ENCODE results near the gene RPTOR.

The RPTOR gene

DNA sequence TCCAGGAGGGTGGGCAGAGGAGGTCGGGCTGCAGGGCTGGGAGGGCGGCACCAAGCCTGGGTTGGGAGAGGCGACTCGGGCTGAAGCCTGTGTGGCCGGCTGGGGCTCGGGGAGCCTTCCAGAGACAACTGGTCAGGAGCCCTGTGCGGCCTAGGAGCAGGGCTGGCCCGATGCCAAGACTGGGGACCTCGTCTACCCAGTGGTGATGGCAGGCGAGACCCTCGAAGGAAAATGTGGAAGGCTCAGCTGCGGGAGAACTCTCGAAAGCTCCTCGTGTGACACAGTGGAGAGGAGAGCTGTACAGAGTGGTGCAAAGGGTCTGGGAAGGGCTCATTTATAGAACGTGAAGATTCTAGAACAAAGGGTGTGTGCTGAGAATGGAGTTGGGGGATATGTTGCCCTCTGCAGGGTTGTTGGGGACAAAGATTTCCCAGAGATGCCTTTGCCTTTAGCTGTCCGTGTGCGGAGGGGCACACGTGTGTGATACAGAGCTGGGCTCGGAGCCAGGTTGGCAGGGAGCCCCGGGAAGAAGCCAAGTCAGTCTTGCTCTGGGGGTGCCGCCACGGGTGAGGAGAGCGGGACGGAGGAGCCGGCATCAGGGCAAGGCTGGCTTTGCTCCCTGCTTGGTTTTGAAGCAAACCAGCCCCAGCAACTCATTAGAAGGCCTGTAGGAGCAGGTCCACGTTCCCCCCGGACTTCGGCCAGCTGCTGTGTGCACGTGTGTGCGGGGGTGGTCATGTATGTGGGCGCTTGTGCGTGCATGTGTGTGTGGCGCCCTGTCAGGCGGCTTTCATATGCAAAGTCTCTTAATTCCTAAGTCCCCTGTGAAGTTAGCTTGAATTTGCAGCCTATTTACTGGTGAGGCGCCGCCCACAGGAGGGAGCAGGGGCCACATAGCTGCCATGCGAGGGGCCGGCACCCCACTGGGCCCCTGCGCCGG lies 314.6 kb downstream of the RPTOR start:
- no peak overlapping the region for H3K4me3 ChIP-seq (ENCODE audit: low read depth, low read length)
- TF ChIP-seq, protein P1, sequence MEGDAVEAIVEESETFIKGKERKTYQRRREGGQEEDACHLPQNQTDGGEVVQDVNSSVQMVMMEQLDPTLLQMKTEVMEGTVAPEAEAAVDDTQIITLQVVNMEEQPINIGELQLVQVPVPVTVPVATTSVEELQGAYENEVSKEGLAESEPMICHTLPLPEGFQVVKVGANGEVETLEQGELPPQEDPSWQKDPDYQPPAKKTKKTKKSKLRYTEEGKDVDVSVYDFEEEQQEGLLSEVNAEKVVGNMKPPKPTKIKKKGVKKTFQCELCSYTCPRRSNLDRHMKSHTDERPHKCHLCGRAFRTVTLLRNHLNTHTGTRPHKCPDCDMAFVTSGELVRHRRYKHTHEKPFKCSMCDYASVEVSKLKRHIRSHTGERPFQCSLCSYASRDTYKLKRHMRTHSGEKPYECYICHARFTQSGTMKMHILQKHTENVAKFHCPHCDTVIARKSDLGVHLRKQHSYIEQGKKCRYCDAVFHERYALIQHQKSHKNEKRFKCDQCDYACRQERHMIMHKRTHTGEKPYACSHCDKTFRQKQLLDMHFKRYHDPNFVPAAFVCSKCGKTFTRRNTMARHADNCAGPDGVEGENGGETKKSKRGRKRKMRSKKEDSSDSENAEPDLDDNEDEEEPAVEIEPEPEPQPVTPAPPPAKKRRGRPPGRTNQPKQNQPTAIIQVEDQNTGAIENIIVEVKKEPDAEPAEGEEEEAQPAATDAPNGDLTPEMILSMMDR (IDR thresholded peaks at IDR 0.05; ENCODE audit: control insufficient read depth, extremely low read depth, insufficient read depth): no peak
- DNase-seq (ENCODE audit: low read depth): no peak

DNA sequence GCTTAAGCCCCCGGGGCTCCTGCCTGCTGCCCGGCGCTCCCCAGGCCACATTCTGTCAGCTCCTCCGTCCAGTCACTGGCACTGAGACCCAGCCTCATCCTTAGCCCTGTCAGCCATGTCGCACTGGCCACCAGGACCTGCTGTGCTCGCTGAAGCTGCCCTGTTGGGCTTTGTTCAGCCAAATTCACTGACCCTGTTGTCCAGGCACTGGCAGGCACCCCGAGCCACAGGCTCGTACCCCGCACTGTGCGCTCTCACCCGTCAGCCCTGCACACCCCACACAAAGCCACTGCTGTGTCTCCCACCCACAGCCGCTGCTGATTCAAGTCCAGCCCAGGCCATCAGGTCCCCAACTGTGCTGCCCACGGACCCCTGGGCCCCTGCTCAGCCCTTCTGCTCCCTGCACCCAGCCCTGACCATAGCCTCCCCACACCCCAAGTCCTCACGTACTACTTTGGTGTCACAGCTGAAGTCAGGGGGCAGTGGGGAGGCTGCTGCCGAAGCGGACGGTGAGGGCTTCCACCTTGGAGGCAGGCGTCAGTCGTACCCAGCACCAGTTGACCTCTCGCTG lies 315.5 kb downstream of the RPTOR start:
- TF ChIP-seq, protein P1 (IDR thresholded peaks at IDR 0.05; ENCODE audit: control insufficient read depth, extremely low read depth, insufficient read depth): no peak
- no peak overlapping the region for H3K4me3 ChIP-seq (ENCODE audit: low read depth, low read length)
- no peak for DNase-seq (ENCODE audit: low read depth)

DNA sequence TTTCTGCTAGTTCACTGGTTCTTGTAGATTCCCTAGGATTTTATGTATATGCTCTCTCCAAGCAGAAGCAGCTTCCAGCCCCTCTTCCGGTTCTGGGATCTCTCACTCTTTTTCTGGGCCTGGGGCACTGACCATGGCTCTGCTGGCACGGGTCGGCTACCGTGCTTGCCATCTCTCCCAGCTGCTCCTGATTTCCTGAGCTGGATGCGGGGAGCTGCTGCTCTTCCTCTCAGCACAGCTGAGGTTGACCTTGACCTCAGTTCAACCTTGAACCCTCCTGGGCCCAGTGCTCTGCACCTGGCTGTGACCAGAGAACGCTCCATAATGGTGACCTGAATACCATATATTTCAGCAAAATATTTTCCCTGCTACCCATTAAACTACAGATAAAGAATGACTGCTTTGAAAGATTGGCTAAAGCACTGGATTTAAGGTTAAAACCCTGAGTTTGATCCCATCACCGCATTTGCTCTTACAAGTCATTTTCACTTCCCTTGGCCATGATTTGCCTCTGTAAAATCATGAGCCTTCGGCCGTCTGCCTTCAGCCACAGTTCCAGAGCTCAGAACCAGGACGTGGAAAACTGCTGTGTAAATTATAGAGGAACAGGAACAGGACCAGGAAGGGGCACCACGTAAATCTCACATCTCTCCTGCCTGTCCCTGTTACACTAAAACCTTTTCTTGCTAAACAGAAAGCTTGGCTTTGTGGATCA lies 316.2 kb downstream of the RPTOR start:
- H3K4me3 ChIP-seq (ENCODE audit: low read depth, low read length): no peak overlapping the region
- TF ChIP-seq, protein P1 (IDR thresholded peaks at IDR 0.05; ENCODE audit: control insufficient read depth, extremely low read depth, insufficient read depth): no peak
- no peak for DNase-seq (ENCODE audit: low read depth)

DNA sequence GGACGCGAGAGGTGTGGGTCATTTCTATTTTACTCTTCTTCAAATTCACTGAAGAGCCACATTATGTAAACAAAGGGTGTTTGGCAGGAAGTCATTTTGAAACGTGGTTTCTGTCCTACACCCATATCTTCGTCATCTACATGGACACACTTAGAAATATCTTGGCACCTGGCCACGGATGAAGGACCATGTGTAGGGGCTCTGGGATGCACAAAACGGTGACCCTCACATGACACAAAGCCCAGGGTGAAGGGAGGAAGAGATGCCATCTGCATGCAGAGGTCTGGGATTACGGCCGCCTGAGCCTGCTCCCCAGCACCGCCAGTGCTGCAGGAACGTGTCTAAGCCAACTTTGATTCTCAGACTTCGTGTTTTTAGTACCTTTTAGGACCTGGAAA lies 316.8 kb downstream of the RPTOR start:
- TF ChIP-seq, protein P1 (IDR thresholded peaks at IDR 0.05; ENCODE audit: control insufficient read depth, extremely low read depth, insufficient read depth): no peak
- H3K4me3 ChIP-seq (ENCODE audit: low read depth, low read length): no peak overlapping the region
- DNase-seq (ENCODE audit: low read depth): no peak

DNA sequence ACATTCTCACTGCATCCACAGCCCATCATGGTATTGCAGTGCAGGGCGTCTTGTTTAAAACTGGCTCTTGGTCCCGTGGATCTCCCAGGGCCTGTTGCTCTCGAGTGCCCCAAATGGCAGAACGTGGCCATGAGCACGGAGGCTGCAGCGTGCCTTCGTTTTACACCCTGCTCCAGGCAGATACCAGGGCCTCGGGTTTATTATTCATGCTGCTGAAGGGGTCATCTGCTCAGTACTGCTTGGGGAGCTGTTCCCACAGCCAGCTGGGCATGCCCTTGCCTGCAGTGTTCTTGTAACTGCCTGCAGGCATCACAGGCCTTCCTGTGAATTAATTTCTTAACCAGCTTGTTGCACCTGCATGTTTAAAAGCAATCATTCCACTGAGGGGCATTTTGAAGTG lies 317.3 kb downstream of the RPTOR start:
- no peak overlapping the region for H3K4me3 ChIP-seq (ENCODE audit: low read depth, low read length)
- TF ChIP-seq, protein P1 (IDR thresholded peaks at IDR 0.05; ENCODE audit: control insufficient read depth, extremely low read depth, insufficient read depth): peak; percentile 74
- no peak for DNase-seq (ENCODE audit: low read depth)

DNA sequence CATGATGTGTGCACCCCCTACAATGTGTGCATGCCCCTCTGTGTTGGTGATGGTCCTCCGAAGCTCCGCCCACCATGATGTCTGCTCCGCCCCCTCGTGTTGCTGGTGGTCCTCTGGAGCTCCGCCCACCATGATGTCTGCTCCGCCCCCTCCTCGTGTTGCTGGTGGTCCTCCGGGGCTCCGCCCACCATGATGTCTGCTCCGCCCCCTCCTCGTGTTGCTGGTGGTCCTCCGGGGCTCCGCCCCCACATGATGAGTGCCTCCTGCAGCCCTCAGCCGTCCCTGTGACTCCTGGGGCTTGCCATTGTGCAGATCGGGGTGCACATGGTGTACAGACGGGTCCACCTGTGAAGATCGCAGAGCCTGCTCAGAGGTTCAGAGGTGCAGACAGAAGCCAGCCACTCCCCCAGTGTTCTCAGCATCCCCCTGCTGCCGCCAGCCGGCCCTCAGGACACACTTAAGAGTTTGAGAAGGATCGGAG lies 317.9 kb downstream of the RPTOR start:
- DNase-seq (ENCODE audit: low read depth): no peak
- TF ChIP-seq, protein P1 (IDR thresholded peaks at IDR 0.05; ENCODE audit: control insufficient read depth, extremely low read depth, insufficient read depth): no peak
- no peak overlapping the region for H3K4me3 ChIP-seq (ENCODE audit: low read depth, low read length)

Data from LNCaP clone FGC (cell line).